Brain microvascular endothelial cell (primary cell): ENCODE results near the gene ANK2.

Source experiments
- DNase-seq: peaks from one replicate; pipeline ENCODE4 v3.0.0-alpha.2; 2020
- H3K27ac ChIP-seq: fragments of 250-450 bp; sonication (Bioruptor Pico); 2 replicates; pipeline ENCODE4 v1.5.1; 2020; ENCODE audit warnings: mild to moderate bottlenecking, moderate library complexity
- H3K27me3 ChIP-seq: fragments of 250-450 bp; sonication (Bioruptor Pico); replicated peaks from 2 replicates; pipeline ENCODE4 v1.5.1; 2020; ENCODE audit warnings: mild to moderate bottlenecking
- H3K36me3 ChIP-seq: fragments of 250-450 bp; sonication (Bioruptor Pico); replicated peaks from 2 replicates; pipeline ENCODE4 v1.5.1; 2020; ENCODE audit warnings: mild to moderate bottlenecking
- H3K4me3 ChIP-seq: 2 replicates; pipeline ENCODE4 v1.5.1; 2011; ENCODE audit warnings: low read depth, mild to moderate bottlenecking, control low read depth, low read length, moderate library complexity
- in situ Hi-C: cut with HindIII; loops from 2 replicates; pipeline ENCODE4 v1.10.0; 2017; ENCODE audit warnings: low sequenced_read_pairs, low pct_ligation_motif_present
- TF ChIP-seq, protein P1 (sequence below): IDR thresholded peaks from 2 replicates; pipeline ENCODE4 v1.5.1; 2011; ENCODE audit warnings: low read depth, mild to moderate bottlenecking, moderate library complexity, low read length, control low read depth, inconsistent platforms; ENCODE audit errors: missing control alignments

The ANK2 gene

DNA sequence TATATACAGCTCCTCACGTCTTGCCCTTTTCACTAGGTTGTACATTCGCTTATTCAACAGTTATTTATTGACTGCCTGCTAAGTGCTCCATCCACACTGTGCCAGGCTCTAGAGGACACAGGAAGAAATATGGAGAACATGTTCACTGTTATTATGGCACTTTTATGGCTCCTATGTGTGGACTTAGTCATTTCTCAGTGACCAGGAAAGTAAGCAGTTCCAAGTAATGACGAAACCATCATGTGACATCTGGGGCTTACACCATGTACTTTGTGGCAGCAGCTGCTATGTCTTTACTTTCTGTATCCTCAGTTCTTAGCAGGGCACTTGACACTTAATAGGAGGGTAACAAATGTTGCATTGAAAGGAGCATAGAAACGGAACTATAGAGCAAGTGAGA, 278.0 kb downstream of the ANK2 start:
- no peak overlapping the region for H3K27ac ChIP-seq
- in situ Hi-C loops, result no loop called here
- DNase-seq, result no peak

DNA sequence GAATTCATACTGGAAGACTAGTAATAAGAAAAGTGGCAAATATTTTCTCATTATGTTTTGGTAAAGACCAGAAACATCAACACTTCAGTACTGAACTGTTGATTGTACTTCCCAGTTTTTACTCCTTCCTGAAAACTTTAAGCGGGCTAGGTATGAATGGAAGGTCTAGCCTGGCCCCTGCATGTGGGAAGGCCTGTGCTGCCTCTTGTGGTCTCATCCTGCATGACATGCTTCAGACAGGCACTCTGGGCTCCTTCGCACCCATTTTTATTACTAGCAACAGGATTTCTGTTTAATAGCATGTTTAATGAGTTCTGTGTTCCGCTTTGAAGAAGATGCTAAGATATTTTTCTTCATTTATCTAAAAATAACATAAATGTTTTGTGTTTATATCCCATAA, 279.1 kb downstream of the ANK2 start:
- no peak for DNase-seq
- Histone ChIP-seq H3K27me3 (no peaks in the 10 kb centered on the region), H3K27ac (no peak overlapping the region), H3K4me3 (no peak overlapping the region), H3K36me3 (no peaks in the 10 kb centered on the region)
- in situ Hi-C loops, result no loop called here
- TF ChIP-seq, protein P1, sequence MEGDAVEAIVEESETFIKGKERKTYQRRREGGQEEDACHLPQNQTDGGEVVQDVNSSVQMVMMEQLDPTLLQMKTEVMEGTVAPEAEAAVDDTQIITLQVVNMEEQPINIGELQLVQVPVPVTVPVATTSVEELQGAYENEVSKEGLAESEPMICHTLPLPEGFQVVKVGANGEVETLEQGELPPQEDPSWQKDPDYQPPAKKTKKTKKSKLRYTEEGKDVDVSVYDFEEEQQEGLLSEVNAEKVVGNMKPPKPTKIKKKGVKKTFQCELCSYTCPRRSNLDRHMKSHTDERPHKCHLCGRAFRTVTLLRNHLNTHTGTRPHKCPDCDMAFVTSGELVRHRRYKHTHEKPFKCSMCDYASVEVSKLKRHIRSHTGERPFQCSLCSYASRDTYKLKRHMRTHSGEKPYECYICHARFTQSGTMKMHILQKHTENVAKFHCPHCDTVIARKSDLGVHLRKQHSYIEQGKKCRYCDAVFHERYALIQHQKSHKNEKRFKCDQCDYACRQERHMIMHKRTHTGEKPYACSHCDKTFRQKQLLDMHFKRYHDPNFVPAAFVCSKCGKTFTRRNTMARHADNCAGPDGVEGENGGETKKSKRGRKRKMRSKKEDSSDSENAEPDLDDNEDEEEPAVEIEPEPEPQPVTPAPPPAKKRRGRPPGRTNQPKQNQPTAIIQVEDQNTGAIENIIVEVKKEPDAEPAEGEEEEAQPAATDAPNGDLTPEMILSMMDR, result peak; percentile 72

More for the DNA sequence above, 278.0 kb downstream of the ANK2 start:
- Histone ChIP-seq H3K36me3 (no peaks in the 10 kb centered on the region), H3K4me3 (no peak overlapping the region), H3K27me3 (no peaks in the 10 kb centered on the region)
- TF ChIP-seq, protein P1, result no peak

DNA sequence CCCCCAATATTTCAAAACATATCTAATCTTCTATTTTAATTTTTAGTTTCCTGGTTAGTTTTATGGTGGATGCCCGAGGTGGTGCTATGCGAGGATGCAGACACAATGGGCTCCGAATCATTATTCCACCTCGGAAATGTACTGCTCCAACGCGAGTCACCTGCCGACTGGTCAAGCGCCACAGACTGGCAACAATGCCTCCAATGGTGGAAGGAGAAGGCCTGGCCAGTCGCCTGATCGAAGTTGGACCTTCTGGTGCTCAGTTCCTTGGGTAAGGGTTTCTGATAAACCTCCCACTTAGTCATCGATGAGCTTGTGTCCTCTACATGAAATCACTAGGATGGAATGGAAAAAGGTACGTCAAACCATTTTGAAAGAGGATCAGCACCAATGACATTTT, 280.7 kb downstream of the ANK2 start:
- TF ChIP-seq, protein P1, result no peak
- no peak for DNase-seq
- in situ Hi-C loops, result no loop called here
- Histone ChIP-seq H3K27me3 (no peaks in the 10 kb centered on the region), H3K4me3 (no peak overlapping the region), H3K27ac (no peak overlapping the region), H3K36me3 (no peaks in the 10 kb centered on the region)

DNA sequence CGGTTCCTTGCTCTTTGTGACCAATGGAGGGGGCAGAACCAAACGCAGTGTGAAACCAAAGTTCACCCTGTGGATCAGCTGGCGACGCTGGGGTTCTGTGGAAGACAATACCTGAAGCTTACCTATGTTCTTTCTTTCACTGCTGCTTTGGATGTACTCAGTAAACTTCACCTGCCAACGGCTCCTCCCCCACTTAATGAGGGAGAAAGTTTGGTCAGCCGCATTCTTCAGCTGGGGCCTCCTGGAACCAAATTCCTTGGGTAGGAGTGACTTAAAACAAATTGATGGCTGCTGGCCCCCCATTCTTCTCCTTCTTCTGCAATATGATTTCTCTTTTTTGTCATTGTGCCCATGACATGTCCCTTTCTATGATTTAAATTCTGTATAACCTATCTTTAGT, 282.4 kb downstream of the ANK2 start:
- Histone ChIP-seq H3K4me3 (no peak overlapping the region), H3K27me3 (no peaks in the 10 kb centered on the region), H3K36me3 (no peaks in the 10 kb centered on the region), H3K27ac (no peak overlapping the region)
- DNase-seq, result no peak
- in situ Hi-C loops, result no loop called here
- TF ChIP-seq, protein P1, result no peak

DNA sequence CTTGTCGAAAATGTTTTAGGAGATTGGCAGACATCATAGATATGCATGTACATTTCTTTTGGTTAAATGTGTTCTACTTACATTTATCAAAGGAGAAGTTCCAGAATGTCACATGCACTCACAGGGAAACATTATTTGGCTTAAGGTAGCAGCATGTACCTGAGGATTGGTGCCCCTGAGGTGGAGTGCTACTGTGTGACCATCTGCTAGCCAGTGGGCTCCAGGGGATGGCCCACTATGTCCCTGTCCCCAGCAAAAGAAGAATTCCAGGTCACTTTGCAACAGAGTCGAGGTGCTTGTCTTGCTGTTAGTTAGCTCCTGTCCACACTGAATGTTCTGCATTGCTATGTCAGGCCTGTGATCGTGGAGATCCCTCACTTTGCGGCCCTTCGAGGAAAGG, 283.2 kb downstream of the ANK2 start:
- in situ Hi-C loops, result no loop called here
- Histone ChIP-seq H3K27me3 (no peaks in the 10 kb centered on the region), H3K36me3 (no peaks in the 10 kb centered on the region), H3K27ac (no peak overlapping the region), H3K4me3 (no peak overlapping the region)
- DNase-seq, result no peak
- TF ChIP-seq, protein P1, result no peak

DNA sequence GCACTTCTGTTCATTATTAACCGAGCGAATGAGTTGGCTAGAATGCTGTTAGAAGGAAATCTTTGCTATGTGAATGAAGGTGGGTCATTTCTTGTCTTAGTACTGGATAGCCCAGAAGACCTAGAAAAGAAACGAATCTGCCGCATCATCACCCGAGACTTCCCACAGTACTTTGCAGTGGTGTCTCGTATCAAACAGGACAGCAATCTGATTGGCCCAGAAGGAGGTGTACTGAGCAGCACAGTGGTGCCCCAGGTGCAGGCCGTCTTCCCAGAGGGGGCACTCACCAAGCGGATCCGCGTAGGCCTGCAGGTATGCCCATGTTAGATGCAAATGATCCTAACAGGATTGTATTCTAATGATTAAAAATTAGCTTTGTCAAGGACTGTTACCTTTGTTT, 286.3 kb downstream of the ANK2 start:
- no peak for DNase-seq
- Histone ChIP-seq H3K27ac (no peak overlapping the region), H3K36me3 (no peaks in the 10 kb centered on the region), H3K4me3 (no peak overlapping the region), H3K27me3 (no peaks in the 10 kb centered on the region)
- TF ChIP-seq, protein P1, result no peak
- in situ Hi-C loops, result no loop called here
